ENCODE data around the gene NTM.

GRCh38 chr11:131533149-131533548 lies 162.7 kb downstream of the NTM start:
- TF ChIP-seq JUN (IDR thresholded peaks at IDR 0.05; ENCODE audit: borderline replicate concordance, insufficient read depth, insufficient read length, low read depth) (no peak), POLR2A (IDR thresholded peaks at IDR 0.05; ENCODE audit: low read depth, low read length) (no peak), EZH2 (IDR thresholded peaks at IDR 0.05; ENCODE audit: borderline replicate concordance, low read depth, low read length, severe bottlenecking) (no peak)
- TF ChIP-seq, protein P1, sequence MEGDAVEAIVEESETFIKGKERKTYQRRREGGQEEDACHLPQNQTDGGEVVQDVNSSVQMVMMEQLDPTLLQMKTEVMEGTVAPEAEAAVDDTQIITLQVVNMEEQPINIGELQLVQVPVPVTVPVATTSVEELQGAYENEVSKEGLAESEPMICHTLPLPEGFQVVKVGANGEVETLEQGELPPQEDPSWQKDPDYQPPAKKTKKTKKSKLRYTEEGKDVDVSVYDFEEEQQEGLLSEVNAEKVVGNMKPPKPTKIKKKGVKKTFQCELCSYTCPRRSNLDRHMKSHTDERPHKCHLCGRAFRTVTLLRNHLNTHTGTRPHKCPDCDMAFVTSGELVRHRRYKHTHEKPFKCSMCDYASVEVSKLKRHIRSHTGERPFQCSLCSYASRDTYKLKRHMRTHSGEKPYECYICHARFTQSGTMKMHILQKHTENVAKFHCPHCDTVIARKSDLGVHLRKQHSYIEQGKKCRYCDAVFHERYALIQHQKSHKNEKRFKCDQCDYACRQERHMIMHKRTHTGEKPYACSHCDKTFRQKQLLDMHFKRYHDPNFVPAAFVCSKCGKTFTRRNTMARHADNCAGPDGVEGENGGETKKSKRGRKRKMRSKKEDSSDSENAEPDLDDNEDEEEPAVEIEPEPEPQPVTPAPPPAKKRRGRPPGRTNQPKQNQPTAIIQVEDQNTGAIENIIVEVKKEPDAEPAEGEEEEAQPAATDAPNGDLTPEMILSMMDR (IDR thresholded peaks at IDR 0.05; ENCODE audit: extremely low read depth in 1 of 2, insufficient read depth in 1 of 2, low read depth in 1 of 2, low read length in 2 of 2), result no peak
- TF ChIP-seq, protein P2, sequence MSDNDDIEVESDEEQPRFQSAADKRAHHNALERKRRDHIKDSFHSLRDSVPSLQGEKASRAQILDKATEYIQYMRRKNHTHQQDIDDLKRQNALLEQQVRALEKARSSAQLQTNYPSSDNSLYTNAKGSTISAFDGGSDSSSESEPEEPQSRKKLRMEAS (IDR thresholded peaks at IDR 0.05; ENCODE audit: insufficient read depth, insufficient read length), result no peak

All from endothelial cell of umbilical vein (primary cell).